HG02798 (cell line): Measurements from ENCODE around the gene ABCC4.

ENCODE experiments used
- ATAC-seq: cut with Tn5 transposase; IDR thresholded peaks from one replicate; pipeline ENCODE4 v1.9.1; 2021; ENCODE audit warnings: mild to moderate bottlenecking; ENCODE audit not compliant: unreplicated experiment, poor library complexity

The ABCC4 gene

GRCh38 chr13:95083758-95084157 is 217.5 kb downstream of the ABCC4 start:
- no peak for ATAC-seq

DNA sequence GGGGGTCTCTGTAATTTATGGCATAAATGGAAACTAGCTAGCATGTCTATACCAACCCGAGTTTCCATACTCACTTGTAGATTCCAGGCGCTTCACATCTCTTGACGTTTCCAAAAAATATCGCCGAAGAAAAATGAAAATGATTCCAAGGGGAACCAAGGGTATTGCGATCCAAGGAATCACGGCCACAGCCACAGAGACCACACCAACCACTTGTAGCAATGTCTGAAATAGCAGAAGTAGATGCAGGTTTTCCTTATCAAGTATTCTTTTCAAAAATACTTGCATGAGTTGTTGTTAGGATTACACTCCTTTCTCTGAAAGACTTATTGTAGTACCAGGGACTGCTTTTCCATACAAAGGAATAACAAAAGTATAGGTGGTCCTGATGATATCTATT is 218.2 kb downstream of the ABCC4 start:
- ATAC-seq = no peak

DNA sequence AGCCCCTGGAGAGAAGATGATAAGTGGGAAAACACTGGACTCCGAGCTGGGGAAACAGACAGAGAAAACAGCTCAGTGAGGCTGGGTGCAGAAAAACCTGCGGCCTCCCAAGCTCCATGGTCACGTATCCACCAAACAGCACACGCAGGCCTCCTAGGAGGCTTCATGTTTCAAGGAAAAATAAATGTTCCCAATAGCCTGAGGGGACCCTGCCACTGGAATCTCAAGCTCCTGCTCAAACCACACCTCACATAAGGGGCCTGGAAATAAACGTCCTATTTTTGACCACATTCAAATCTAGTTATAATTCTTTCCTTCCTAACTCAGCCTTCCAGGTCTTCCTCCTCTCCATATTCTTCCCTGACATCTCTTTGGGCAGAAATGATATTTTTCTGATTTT is 225.7 kb downstream of the ABCC4 start:
- ATAC-seq = no peak

- no peak for ATAC-seq
Observed at GRCh38 chr13:95074820-95075219, 226.4 kb downstream of the ABCC4 start.

- no peak for ATAC-seq
Observed at GRCh38 chr13:95073747-95074311, 227.4 kb downstream of the ABCC4 start.

- no peak for ATAC-seq
Observed at GRCh38 chr13:95067303-95067702, 233.9 kb downstream of the ABCC4 start.

DNA sequence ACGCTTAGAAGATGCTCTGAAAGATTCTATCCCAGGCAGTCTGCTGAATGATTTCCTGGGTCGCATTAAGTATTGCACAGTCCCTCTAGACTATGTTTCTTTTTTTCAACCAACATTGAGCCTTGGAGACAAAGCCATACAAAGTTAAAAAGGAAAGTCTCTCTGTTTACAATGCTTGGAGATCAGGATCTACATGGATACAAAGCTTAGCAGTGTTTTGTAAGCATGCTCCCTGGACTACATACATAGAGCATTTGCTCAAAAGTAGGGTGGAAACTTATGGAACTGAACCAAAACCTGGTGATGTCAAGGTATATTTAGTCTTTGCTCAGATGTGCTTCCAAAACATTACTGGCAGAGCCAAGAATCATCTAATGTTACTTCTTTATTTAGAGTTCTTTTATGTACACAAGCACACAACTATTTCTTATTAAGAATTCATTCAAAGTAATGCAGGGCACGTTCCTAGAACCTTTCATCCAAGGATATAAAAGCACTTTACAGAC is 241.2 kb downstream of the ABCC4 start:
- no peak for ATAC-seq

- ATAC-seq = no peak
Observed at GRCh38 chr13:95059306-95059705, 241.9 kb downstream of the ABCC4 start.

DNA sequence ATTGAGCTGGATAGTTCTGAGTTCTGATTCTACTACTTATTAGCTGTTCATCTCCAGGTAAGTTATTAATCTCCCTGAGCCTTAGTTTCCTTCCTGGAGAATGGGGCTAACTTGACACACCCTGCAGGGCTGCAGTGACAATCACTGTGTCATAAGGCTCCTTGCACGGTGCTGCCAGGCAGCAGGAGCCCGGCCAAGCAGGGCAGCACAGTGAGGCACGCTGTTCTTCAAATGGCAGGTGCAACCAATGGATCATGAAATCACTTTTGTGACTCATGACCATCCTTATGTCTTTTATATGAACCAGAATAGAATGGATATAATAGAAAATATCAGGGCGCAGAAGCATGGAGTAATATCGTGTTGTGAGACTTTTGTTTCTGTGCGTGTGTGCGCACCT is 242.6 kb downstream of the ABCC4 start:
- no peak for ATAC-seq

GRCh38 chr13:95056266-95056665 is 245.0 kb downstream of the ABCC4 start:
- ATAC-seq = no peak

GRCh38 chr13:95050800-95051615 is 250.2 kb downstream of the ABCC4 start:
- ATAC-seq = peak; percentile 61

DNA sequence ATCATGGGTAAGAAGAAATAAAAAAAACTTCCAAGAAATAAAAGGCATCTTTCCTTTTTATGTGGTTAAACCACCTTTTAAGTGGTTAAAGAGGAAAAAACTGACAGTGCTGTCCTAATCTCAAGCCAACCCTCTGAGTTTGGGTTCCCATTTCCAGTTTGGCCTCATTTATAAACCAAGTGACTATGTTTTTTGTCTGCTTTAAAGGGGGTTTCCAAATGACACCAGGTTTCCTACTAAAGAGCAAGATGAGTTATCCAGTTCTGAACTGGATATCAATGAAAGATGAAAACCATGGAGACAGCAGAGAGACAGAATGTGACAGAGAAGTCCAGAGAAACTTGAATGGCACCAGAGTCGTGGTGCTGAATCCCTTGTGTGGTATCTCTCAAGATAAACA is 251.5 kb downstream of the ABCC4 start:
- ATAC-seq = no peak

- no peak for ATAC-seq
Observed at GRCh38 chr13:95044452-95045205, 256.6 kb downstream of the ABCC4 start.

DNA sequence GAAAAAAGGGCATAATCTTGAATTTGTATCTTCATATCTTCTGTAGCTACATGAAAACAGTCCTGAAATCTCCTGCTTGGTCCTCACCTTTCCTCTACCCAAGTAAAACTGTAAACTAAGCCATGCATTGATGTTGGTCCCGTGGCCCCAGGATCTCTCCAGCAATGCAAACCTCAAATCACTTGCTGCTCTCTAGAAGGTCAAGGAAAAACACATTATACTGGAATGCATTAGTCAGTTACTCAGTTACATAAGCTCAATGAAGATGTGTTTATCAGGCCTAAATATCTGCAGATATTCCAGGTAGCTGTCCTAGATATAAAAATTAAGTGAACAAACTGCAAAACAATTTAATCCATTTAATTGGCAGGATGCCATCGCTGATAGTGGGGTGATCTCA is 261.8 kb downstream of the ABCC4 start:
- ATAC-seq = no peak

DNA sequence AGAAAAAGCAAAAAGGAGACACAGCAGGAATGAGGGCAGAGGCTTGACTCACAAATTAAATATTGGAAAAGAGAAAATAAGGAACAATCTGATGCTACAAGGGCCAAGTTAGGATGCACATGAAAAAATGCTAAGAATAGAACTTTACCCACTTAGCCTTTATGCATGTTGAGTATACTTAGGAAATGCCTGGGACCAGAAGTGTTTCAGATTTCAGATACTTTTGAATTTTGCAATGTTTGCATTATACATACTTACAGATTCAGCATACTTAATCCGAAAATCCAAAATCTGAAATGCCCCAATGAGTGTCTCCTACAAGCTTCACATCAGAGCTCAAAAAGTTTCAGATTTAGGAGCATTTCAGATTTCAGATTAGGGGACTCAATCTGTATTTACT is 262.3 kb downstream of the ABCC4 start:
- no peak for ATAC-seq

DNA sequence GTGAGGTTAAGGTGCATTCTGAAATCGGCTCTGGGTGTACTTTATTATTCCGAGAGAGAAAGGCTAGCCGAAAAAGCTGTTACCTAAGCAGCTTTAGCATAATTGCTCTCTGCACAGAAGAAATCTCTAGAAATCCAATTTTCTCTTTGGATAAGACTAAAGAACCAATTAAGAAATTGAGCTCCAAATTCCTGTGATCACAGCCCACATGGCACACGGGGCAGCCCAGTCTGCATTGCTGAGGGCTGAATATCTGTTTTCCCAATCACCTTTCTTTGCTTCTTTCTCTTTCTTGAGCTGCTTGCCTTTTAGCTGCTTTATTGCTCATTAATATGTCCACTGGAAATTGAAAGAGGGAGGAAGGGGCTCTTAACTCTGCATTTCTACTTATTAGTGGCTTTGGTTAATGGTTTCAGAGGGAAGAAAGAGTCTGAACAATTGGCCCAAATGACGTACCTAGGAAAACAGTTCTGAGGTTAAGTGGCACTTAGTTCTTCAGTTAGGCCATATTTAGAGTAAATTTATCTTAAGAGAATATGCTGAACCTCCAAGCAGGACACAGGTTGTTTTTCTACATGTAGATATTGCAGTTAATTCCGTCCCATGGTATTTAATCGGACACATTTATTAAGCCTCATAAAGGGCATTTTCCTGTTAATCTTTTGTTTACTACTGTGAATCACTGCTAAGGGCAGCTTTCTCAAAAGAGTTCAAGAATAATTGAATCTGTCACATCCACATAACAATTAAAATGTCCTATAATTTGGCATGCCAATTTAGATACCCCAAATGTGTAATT is 265.7 kb downstream of the ABCC4 start:
- no peak for ATAC-seq

- ATAC-seq = peak; percentile 84
Observed at GRCh38 chr13:95033890-95034289, 267.4 kb downstream of the ABCC4 start.

GRCh38 chr13:95032121-95032520 is 269.1 kb downstream of the ABCC4 start:
- ATAC-seq = no peak

DNA sequence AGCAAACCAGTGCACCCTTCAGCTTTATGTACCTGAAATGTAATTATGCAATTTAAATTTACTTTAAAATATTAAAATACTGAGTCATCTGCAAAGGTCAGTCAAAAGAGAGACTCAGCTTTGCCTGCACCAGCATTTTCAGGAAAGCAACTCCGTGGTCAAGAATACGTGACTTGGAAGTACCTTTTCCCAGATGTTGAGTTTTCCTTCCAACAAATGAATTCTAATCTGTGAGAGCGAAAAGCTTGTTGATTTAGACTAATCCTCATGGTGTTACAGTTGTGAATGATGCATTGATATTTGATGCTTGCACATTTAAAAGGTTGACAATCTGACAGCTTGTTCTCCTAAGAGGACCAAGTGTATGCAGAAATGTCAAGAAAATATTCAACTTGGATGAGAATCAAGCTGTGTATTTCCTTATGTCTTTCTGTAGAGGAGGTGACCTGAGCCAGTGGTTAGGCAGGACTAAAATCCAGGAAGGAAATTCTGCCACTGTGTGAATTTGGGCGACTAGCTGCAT is 270.4 kb downstream of the ABCC4 start:
- no peak for ATAC-seq

DNA sequence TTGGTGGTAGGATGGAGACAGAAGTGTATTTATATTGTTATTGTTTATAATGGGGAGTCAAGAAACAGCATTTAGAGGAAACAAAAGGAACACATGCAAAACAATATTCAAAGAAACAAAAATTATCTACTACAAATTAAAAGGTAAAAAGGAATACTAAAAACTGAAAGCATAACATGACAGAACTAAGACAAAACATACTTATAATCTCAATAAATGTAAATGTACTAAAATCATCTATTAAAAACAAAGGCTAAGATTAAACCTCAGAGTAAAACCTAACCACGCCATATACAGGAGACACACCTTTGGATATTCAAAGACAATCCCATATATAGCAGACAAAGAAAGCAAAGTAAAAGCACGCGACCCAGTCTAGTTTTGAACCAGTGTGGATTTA is 273.6 kb downstream of the ABCC4 start:
- ATAC-seq = no peak
